Measurements from ENCODE around the gene NLGN1.

Gene NLGN1

DNA sequence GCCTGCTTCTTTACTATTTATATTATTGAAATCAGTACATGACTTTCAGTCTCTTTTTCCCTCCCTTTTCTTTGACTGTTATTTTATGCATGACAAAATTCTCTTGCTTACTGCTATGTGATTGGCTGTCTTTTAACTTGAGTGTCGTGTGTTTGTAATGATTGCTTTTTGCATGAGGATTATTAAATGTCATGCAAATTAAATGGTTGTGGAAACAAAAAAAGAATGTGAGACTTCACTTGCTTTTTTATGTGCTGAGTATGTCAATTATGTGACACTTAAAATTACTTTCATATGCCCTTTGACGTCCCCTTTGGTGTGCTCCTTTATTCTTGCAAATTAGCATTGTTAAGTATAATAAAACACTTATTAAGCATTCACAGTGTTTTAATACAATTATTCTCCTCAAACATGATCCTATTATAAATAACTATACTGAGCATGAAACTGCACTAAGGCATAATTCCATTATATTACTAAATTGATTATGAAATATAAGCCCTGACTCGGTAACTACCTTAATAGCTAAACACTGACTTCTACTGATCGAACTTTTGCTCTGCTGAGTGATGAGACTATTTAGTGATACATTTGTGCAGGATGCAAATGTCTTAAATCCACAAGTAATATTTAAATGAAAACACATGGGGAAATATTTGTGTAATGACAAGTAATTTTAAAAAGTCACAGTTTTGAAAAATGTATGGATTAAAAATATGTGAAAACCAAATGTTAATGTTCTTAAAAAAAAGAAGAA lies 401.7 kb downstream of the NLGN1 start:
- no peak for DNase-seq (ENCODE audit: low read depth)
- TF ChIP-seq, protein P1, sequence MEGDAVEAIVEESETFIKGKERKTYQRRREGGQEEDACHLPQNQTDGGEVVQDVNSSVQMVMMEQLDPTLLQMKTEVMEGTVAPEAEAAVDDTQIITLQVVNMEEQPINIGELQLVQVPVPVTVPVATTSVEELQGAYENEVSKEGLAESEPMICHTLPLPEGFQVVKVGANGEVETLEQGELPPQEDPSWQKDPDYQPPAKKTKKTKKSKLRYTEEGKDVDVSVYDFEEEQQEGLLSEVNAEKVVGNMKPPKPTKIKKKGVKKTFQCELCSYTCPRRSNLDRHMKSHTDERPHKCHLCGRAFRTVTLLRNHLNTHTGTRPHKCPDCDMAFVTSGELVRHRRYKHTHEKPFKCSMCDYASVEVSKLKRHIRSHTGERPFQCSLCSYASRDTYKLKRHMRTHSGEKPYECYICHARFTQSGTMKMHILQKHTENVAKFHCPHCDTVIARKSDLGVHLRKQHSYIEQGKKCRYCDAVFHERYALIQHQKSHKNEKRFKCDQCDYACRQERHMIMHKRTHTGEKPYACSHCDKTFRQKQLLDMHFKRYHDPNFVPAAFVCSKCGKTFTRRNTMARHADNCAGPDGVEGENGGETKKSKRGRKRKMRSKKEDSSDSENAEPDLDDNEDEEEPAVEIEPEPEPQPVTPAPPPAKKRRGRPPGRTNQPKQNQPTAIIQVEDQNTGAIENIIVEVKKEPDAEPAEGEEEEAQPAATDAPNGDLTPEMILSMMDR (IDR thresholded peaks at IDR 0.05; ENCODE audit: low read length, missing control alignments), result no peak
- no peak overlapping the region for H3K4me3 ChIP-seq (replicated peaks; ENCODE audit: low read depth, low read length)

DNA sequence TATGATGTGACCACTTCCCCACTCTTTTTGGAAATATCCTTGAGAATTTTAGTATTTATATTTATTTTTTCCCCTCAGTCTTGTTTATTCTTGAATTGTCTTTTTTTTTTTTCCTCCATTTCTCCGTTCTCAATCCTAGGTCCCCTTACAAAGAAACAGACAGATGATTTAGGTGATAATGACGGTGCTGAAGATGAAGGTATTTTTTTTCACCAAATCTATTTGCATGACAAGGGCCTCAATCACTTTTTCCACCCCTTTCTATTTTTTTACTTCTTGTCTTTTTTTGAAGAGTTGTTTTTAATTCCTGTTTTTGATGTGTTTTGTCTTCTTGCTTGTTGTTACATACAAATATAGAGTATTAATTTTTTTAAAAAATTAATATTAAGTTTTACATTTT lies 402.6 kb downstream of the NLGN1 start:
- TF ChIP-seq, protein P1 (IDR thresholded peaks at IDR 0.05; ENCODE audit: low read length, missing control alignments), result no peak
- H3K4me3 ChIP-seq (replicated peaks; ENCODE audit: low read depth, low read length), result no peak overlapping the region
- no peak for DNase-seq (ENCODE audit: low read depth)

DNA sequence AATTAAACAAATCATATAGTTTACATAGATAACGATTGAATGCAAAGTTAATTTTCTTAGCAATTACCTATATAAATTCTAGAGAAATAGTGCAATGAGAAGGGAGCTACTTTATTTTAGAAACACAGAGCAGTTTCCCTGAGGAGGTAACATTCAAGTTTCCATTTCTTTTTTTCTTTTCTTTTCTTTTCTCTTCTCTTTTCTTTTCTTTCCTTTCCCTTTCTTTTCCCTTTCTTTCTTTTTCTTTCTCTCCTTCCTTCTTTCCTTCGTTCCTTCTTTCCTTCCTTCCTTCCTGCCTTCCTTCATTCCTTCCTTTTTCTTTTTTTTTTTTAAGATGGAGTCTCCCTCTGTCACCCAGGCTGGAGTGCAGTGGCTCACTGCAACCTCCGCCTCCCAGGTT lies 417.3 kb downstream of the NLGN1 start:
- DNase-seq (ENCODE audit: low read depth), result no peak
- no peak overlapping the region for H3K4me3 ChIP-seq (replicated peaks; ENCODE audit: low read depth, low read length)
- TF ChIP-seq, protein P1 (IDR thresholded peaks at IDR 0.05; ENCODE audit: low read length, missing control alignments), result no peak

DNA sequence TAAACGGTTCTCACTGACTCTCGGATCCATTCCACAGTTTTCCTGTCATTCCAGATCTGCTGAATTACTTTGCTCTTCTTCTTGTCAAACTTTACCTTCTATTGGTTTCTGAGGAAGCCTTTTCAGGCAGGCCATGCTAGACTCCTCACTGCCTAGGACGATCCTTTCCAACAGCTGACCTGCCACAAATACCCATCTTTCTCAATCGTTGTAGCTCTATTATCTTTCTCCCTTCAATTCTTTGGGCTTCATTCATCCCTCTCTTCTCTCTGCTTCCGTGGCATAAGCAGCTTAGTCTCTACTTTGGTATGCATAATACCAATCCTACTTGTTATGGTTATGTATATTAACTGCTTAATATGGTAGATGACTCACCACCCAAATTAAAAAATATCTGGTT lies 421.8 kb downstream of the NLGN1 start:
- DNase-seq (ENCODE audit: low read depth), result no peak
- no peak overlapping the region for H3K4me3 ChIP-seq (replicated peaks; ENCODE audit: low read depth, low read length)
- TF ChIP-seq, protein P1 (IDR thresholded peaks at IDR 0.05; ENCODE audit: low read length, missing control alignments), result no peak

- TF ChIP-seq, protein P1 (IDR thresholded peaks at IDR 0.05; ENCODE audit: low read length, missing control alignments), result no peak
- DNase-seq (ENCODE audit: low read depth), result peak; percentile 1
These were observed 426.4 kb downstream of the NLGN1 start for GRCh38 chr3:173823911-173824460.

DNA sequence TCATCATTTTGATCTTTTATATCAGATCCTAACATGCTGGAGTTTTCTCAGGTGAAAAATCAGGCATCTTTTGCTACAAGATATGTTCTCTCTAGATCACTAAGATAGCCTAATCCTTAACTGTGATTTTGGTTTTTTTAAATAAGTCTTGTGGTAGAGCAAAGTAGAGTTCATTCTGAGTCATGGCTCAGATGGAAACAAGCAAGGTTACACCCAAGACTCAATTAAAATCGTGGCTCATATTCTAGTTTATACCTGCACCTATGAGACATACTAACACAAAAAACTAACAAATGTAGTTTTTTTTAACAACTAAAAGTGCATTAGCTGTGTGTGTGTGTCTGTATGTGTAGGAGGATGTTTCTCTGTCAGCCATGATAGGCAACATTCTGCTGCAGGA lies 428.2 kb downstream of the NLGN1 start:
- no peak for DNase-seq (ENCODE audit: low read depth)
- no peak overlapping the region for H3K4me3 ChIP-seq (replicated peaks; ENCODE audit: low read depth, low read length)
- TF ChIP-seq, protein P1 (IDR thresholded peaks at IDR 0.05; ENCODE audit: low read length, missing control alignments), result no peak

More at GRCh38 chr3:173823911-173824460, 426.4 kb downstream of the NLGN1 start:
- no peak overlapping the region for H3K4me3 ChIP-seq (replicated peaks; ENCODE audit: low read depth, low read length)

DNA sequence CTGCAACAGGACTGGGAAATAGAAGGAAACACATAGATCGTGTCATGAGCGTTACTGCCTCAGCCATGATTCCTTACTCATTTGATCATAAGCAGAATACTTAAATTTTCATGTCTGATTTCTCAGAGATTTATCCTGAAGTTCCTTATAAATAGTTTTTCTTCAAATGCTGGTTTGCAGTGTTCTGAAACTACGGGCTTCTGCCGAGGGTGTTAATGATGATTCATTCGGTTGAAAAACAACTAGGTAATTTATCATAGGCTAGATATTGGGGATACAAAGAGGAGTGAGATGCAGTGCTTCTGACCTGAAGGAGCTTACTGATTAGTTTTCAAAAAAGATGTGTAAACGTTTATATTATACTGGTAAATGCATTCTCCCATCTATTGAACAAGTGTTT lies 428.9 kb downstream of the NLGN1 start:
- no peak overlapping the region for H3K4me3 ChIP-seq (replicated peaks; ENCODE audit: low read depth, low read length)
- TF ChIP-seq, protein P1 (IDR thresholded peaks at IDR 0.05; ENCODE audit: low read length, missing control alignments), result no peak
- no peak for DNase-seq (ENCODE audit: low read depth)

Measured in fibroblast of pulmonary artery (primary cell).